ENCODE data around the gene SEC24D. TPM values are rescaled to one million over a fixed set of nuclear protein-coding genes. Genes with fewer than 3 reads are reported as not detected.
A peak's percentile ranks its signal among the peaks of the same experiment; 100 is the strongest.

SEC24D gene
- total and polyA plus RNA-seq, 9 of the 15 experiments (the other 6 are each of a cell fraction or from before 2014, with no cell fraction given) = 7.1 to 22.5 (median 11.3) TPM

DNA sequence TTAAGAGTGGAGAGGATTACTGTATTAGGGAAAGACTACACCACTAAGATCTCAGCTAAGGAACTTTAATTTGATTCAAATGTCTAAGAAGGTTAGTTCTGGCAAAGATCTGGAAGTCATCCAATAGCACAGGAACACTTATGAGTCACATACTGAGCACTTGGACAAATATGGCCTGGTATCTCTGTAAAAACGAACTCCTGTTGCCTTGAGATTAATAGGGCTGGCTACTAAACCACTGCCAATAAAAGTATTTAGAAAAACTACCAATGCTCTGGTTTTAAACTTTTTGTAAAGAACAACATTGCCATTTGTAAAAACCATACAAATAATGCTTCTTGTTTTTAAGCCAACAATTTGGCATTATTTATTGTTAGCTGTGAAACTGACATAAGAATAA lies 70.5 kb downstream of the SEC24D start (continued):
- TF ChIP-seq, protein P1, sequence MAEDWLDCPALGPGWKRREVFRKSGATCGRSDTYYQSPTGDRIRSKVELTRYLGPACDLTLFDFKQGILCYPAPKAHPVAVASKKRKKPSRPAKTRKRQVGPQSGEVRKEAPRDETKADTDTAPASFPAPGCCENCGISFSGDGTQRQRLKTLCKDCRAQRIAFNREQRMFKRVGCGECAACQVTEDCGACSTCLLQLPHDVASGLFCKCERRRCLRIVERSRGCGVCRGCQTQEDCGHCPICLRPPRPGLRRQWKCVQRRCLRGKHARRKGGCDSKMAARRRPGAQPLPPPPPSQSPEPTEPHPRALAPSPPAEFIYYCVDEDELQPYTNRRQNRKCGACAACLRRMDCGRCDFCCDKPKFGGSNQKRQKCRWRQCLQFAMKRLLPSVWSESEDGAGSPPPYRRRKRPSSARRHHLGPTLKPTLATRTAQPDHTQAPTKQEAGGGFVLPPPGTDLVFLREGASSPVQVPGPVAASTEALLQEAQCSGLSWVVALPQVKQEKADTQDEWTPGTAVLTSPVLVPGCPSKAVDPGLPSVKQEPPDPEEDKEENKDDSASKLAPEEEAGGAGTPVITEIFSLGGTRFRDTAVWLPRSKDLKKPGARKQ (CRISPR knock-in tag; IDR thresholded peaks at IDR 0.05) = no peak
- TF ChIP-seq FOSL1 (tag; conservative IDR thresholded peaks at IDR 0.05) (peak; percentile 90), ZNF174 (CRISPR knock-in tag; IDR thresholded peaks at IDR 0.05) (no peak), DPF2 (IDR thresholded peaks at IDR 0.05) (peak; percentile 73), ERF (CRISPR knock-in tag; IDR thresholded peaks at IDR 0.05) (no peak), PML (IDR thresholded peaks at IDR 0.05; ENCODE audit: low read length) (no peak), CBFA2T2 (conservative IDR thresholded peaks at IDR 0.05) (peak; percentile 80), PCBP2 (IDR thresholded peaks at IDR 0.05; ENCODE audit: low read depth, low read length, poor library complexity, severe bottlenecking) (no peak), CBFA2T3 (IDR thresholded peaks at IDR 0.05) (peak; percentile 90), STAT5A (IDR thresholded peaks at IDR 0.05; ENCODE audit: borderline replicate concordance, low read length) (peak; percentile 64; the same call in 1 of the 2 replicates), KDM1A (IDR thresholded peaks at IDR 0.05) (peak; percentile 28 to 49; a peak in 2 of 4 replicates), TBP (optimal IDR thresholded peaks at IDR 0.05; ENCODE audit: low read depth, low read length) (no peak), ZNF311 (CRISPR knock-in tag; IDR thresholded peaks at IDR 0.05) (no peak)
- TF ChIP-seq, protein P2, sequence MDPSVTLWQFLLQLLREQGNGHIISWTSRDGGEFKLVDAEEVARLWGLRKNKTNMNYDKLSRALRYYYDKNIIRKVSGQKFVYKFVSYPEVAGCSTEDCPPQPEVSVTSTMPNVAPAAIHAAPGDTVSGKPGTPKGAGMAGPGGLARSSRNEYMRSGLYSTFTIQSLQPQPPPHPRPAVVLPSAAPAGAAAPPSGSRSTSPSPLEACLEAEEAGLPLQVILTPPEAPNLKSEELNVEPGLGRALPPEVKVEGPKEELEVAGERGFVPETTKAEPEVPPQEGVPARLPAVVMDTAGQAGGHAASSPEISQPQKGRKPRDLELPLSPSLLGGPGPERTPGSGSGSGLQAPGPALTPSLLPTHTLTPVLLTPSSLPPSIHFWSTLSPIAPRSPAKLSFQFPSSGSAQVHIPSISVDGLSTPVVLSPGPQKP (CRISPR knock-in tag; IDR thresholded peaks at IDR 0.05) = no peak
- TF ChIP-seq, protein P3, sequence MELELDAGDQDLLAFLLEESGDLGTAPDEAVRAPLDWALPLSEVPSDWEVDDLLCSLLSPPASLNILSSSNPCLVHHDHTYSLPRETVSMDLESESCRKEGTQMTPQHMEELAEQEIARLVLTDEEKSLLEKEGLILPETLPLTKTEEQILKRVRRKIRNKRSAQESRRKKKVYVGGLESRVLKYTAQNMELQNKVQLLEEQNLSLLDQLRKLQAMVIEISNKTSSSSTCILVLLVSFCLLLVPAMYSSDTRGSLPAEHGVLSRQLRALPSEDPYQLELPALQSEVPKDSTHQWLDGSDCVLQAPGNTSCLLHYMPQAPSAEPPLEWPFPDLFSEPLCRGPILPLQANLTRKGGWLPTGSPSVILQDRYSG (tag; conservative IDR thresholded peaks at IDR 0.05; ENCODE audit: low read depth) = no peak
- TF ChIP-seq, protein P4, sequence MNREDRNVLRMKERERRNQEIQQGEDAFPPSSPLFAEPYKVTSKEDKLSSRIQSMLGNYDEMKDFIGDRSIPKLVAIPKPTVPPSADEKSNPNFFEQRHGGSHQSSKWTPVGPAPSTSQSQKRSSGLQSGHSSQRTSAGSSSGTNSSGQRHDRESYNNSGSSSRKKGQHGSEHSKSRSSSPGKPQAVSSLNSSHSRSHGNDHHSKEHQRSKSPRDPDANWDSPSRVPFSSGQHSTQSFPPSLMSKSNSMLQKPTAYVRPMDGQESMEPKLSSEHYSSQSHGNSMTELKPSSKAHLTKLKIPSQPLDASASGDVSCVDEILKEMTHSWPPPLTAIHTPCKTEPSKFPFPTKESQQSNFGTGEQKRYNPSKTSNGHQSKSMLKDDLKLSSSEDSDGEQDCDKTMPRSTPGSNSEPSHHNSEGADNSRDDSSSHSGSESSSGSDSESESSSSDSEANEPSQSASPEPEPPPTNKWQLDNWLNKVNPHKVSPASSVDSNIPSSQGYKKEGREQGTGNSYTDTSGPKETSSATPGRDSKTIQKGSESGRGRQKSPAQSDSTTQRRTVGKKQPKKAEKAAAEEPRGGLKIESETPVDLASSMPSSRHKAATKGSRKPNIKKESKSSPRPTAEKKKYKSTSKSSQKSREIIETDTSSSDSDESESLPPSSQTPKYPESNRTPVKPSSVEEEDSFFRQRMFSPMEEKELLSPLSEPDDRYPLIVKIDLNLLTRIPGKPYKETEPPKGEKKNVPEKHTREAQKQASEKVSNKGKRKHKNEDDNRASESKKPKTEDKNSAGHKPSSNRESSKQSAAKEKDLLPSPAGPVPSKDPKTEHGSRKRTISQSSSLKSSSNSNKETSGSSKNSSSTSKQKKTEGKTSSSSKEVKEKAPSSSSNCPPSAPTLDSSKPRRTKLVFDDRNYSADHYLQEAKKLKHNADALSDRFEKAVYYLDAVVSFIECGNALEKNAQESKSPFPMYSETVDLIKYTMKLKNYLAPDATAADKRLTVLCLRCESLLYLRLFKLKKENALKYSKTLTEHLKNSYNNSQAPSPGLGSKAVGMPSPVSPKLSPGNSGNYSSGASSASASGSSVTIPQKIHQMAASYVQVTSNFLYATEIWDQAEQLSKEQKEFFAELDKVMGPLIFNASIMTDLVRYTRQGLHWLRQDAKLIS (CRISPR knock-in tag; IDR thresholded peaks at IDR 0.05) = no peak
- TF ChIP-seq, protein P5, sequence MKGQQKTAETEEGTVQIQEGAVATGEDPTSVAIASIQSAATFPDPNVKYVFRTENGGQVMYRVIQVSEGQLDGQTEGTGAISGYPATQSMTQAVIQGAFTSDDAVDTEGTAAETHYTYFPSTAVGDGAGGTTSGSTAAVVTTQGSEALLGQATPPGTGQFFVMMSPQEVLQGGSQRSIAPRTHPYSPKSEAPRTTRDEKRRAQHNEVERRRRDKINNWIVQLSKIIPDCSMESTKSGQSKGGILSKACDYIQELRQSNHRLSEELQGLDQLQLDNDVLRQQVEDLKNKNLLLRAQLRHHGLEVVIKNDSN (CRISPR knock-in tag; IDR thresholded peaks at IDR 0.05) = no peak
- TF ChIP-seq, protein P6, sequence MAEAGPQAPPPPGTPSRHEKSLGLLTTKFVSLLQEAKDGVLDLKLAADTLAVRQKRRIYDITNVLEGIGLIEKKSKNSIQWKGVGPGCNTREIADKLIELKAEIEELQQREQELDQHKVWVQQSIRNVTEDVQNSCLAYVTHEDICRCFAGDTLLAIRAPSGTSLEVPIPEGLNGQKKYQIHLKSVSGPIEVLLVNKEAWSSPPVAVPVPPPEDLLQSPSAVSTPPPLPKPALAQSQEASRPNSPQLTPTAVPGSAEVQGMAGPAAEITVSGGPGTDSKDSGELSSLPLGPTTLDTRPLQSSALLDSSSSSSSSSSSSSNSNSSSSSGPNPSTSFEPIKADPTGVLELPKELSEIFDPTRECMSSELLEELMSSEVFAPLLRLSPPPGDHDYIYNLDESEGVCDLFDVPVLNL (CRISPR knock-in tag; IDR thresholded peaks at IDR 0.05; ENCODE audit: low read depth) = no peak
- TF ChIP-seq, protein P7, sequence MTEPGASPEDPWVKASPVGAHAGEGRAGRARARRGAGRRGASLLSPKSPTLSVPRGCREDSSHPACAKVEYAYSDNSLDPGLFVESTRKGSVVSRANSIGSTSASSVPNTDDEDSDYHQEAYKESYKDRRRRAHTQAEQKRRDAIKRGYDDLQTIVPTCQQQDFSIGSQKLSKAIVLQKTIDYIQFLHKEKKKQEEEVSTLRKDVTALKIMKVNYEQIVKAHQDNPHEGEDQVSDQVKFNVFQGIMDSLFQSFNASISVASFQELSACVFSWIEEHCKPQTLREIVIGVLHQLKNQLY (CRISPR knock-in tag; conservative IDR thresholded peaks at IDR 0.05) = no peak
